Measurements from ENCODE around the gene TTC12. TPM values are rescaled to one million over a fixed set of nuclear protein-coding genes. Genes with fewer than 3 reads are reported as not detected.

The TTC12 gene
- polyA plus RNA-seq, 3 donors: 36.9 to 53.5 (median 44.1) TPM

DNA sequence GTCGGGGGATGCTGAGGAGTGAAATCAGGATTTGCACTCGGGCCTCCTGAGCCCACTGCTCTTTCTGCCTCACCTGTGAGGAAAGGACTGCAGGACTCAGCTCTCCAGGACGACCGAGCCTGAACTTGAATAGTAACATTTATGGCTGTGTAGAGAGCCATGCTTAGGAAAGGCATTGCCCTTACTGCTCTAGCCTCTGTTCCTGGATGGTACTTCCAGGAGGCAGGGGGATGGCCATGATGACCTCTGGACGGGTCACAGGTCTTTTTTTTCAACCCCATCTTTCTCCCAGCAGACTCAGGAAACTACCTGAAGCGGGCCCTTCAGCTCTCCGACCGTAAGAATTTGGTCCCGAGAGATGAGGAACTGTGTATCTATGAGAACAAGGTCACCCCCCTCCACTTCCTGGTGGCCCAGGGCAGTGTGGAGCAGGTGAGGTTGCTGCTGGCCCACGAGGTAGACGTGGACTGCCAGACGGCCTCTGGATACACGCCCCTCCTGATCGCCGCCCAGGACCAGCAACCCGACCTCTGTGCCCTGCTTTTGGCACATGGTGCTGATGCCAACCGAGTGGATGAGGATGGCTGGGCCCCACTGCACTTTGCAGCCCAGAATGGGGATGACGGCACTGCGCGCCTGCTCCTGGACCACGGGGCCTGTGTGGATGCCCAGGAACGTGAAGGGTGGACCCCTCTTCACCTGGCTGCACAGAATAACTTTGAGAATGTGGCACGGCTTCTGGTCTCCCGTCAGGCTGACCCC lies 84.5 kb downstream of the TTC12 start:
- DNase-seq (ENCODE audit: low read depth in 3 of 3, low spot score in 2 of 3): no peak

GRCh38 chr11:113400631-113401230 lies 86.3 kb downstream of the TTC12 start:
- no peak for DNase-seq (ENCODE audit: low read depth in 3 of 3, low spot score in 2 of 3)

- DNase-seq (ENCODE audit: low read depth in 3 of 3, low spot score in 2 of 3): no peak
Observed at GRCh38 chr11:113401718-113402117, 87.3 kb downstream of the TTC12 start.

GRCh38 chr11:113404859-113405430 lies 90.6 kb downstream of the TTC12 start:
- no peak for DNase-seq (ENCODE audit: low read depth in 3 of 3, low spot score in 2 of 3)

GRCh38 chr11:113405724-113406478 lies 91.5 kb downstream of the TTC12 start:
- no peak for DNase-seq (ENCODE audit: low read depth in 3 of 3, low spot score in 2 of 3)

DNA sequence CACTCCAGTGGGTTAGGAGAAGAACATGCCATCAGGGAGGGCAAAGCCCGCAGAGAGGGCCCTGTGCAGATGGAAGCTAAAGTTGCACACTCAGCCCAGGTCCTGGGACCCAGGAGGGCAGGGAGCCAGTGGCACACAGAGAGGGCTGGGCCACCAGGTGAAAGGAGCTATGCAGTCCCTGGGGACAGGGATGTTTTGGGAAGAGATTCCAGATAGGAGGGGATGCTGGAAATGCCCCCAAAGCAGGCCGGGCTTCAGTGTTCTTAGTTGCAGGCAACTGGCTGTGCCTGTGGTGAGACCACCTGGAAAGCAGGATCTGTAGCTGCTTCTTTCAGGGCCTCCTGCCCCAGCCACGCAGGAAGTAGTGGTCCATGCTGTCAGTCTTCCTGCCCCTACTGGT lies 92.8 kb downstream of the TTC12 start:
- no peak for DNase-seq (ENCODE audit: low read depth in 3 of 3, low spot score in 2 of 3)

DNA sequence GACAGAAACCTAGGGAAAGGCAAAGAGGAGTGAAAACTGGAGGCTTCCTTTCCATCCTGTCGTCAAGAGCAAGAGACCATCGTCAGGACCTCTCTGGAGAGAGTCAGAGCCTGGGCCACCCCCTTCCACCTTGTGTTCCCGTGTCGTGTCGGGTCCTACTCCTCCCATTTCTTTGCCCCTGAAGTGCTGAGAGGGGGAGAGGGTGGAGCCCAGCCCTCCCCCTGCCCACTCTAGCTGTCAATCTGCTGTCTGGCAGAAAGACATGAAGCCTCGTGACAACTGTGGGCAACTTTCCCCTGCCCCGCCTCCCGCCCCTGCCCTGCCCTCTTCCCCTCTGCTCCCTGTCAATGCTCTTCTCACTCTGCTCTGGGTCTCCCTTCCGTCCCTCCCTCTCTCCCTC lies 93.8 kb downstream of the TTC12 start:
- DNase-seq (ENCODE audit: low read depth in 3 of 3, low spot score in 2 of 3): no peak

GRCh38 chr11:113408887-113409286 lies 94.5 kb downstream of the TTC12 start:
- no peak for DNase-seq (ENCODE audit: low read depth in 3 of 3, low spot score in 2 of 3)

- DNase-seq (ENCODE audit: low read depth in 3 of 3, low spot score in 2 of 3): no peak
Observed at GRCh38 chr11:113409526-113409925, 95.1 kb downstream of the TTC12 start.

GRCh38 chr11:113410414-113411135 lies 96.2 kb downstream of the TTC12 start:
- no peak for DNase-seq (ENCODE audit: low read depth in 3 of 3, low spot score in 2 of 3)

- no peak for DNase-seq (ENCODE audit: low read depth in 3 of 3, low spot score in 2 of 3)
Observed at GRCh38 chr11:113411536-113411935, 97.2 kb downstream of the TTC12 start.

GRCh38 chr11:113412675-113413074 lies 98.3 kb downstream of the TTC12 start:
- no peak for DNase-seq (ENCODE audit: low read depth in 3 of 3, low spot score in 2 of 3)

DNA sequence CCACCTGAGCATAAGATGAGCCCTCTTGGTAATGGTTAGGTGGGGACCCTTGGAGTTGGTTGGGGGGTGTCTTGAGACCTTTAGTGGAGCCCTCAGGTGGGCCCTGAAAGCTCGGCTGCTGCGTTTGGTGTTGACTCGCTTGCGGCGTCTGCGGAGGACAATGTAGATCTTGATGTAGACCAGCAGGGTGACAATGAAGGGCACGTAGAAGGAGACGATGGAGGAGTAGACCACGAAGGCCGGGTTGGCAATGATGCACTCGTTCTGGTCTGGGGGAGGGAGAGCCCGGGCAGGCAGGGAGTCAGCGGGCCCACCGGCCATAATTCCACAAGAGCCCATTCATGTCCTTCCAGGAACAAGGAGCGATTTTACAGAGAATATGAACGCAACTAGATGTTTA lies 101.0 kb downstream of the TTC12 start:
- no peak for DNase-seq (ENCODE audit: low read depth in 3 of 3, low spot score in 2 of 3)

Other genes with a start within 250 kb of the TTC12 start
- under 1 TPM; 0.16 to 0.50 (median 0.21) TPM for gene ANKK1, start 73.2 kb downstream of the TTC12 start, polyA plus RNA-seq (ENCODE audit: insufficient read length in 3 of 3)
- under 1 TPM; 0.22 to 0.48 (median 0.42) TPM for gene DRD2, start 160.8 kb downstream of the TTC12 start, polyA plus RNA-seq (ENCODE audit: insufficient read length in 3 of 3)